HG02870 (cell line): ENCODE results near the gene APOB.
"Not testable (repeated sequence)": the region's sequence is repeated elsewhere in the genome, so short reads cannot be mapped to it uniquely, and the experiment has no call there.

Experiments used
- ATAC-seq: cut with Tn5 transposase; IDR thresholded peaks from one replicate; pipeline ENCODE4 v1.9.1; 2021; ENCODE audit warnings: mild to moderate bottlenecking, moderate library complexity; ENCODE audit not compliant: unreplicated experiment

APOB gene

GRCh38 chr2:21034156-21034971, 9.5 kb downstream of the APOB start:
- no peak for ATAC-seq

GRCh38 chr2:21033237-21034155, 10.4 kb downstream of the APOB start:
- ATAC-seq = no peak

GRCh38 chr2:21032338-21033236, 11.3 kb downstream of the APOB start:
- ATAC-seq = no peak

- ATAC-seq = no peak
Observed at GRCh38 chr2:21030983-21031968, 12.6 kb downstream of the APOB start.

GRCh38 chr2:21029519-21029918, 14.4 kb downstream of the APOB start:
- ATAC-seq = no peak

- ATAC-seq = not testable (repeated sequence)
Observed at GRCh38 chr2:21028951-21029350, 14.9 kb downstream of the APOB start.

- no peak for ATAC-seq
Observed at GRCh38 chr2:21028021-21028947, 15.6 kb downstream of the APOB start.

- no peak for ATAC-seq
Observed at GRCh38 chr2:21026479-21027282, 17.2 kb downstream of the APOB start.

- no peak for ATAC-seq
Observed at GRCh38 chr2:21025690-21026478, 18.0 kb downstream of the APOB start.

GRCh38 chr2:21024722-21025389, 19.0 kb downstream of the APOB start:
- ATAC-seq = no peak

- ATAC-seq = no peak
Observed at GRCh38 chr2:21024198-21024597, 19.7 kb downstream of the APOB start.

GRCh38 chr2:21023419-21024181, 20.3 kb downstream of the APOB start:
- no peak for ATAC-seq

GRCh38 chr2:21022792-21023367, 21.0 kb downstream of the APOB start:
- ATAC-seq = no peak

- no peak for ATAC-seq
Observed at GRCh38 chr2:21021430-21021829, 22.4 kb downstream of the APOB start.

GRCh38 chr2:21020668-21021288, 23.1 kb downstream of the APOB start:
- no peak for ATAC-seq
